Cerebellar cortex (tissue), 1 donor: ENCODE measurements around the gene HPN.
"Not testable (repeated sequence)": the region's sequence is repeated elsewhere in the genome, so short reads cannot be mapped to it uniquely, and the experiment has no call there.

Experiments
- DNase-seq: peaks from one replicate; pipeline ENCODE4 v3.0.0-alpha.2; 2015; ENCODE audit warnings: low spot score

Gene HPN

DNA sequence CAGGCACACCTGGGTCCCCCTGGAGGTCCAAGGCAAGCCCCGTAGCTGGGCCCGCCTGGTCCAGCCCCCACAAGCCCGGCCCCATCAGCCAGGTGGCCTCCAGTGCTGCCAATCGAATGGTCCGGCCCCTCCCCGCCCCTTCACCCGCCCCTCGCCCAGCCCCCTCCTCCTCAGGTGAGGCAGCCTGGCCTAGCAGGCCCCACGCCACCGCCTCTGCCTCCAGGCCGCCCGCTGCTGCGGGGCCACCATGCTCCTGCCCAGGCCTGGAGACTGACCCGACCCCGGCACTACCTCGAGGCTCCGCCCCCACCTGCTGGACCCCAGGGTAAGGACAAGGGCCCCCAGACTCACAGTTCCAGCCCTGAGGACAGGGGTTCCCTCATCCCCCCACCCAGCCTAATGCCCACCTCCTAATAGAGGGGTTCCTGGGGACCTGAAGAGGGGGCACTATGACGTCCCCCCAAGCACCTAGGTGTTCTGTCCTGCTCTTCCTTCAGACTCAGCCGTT is at the start of gene HPN:
Gene HPN, plus strand, starts transcription at position 174 of the 508 bp plus-strand sequence. CDS start 786 bp downstream, outside the sequence.
- DNase-seq = no peak

DNA sequence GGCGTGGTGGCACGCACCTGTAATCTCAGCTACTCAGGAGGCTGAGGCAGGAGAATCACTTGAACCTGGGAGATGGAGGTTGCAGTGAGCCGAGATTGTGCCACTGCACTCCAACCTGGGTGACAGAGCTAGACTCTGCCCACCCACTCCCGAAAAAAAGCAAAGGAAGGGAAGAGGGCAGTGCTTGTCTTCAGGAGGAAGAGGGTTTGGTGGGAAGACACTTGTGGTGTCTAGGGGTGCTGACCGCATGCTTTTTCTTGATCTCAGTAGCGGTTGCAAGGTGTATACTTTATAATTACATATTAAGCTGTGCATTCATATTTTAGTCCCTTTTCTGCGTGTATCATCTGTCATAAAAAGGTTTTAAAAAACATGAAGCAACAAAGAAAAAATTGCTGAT is 48.9 kb upstream of the HPN start:
- DNase-seq = not testable (repeated sequence)

DNA sequence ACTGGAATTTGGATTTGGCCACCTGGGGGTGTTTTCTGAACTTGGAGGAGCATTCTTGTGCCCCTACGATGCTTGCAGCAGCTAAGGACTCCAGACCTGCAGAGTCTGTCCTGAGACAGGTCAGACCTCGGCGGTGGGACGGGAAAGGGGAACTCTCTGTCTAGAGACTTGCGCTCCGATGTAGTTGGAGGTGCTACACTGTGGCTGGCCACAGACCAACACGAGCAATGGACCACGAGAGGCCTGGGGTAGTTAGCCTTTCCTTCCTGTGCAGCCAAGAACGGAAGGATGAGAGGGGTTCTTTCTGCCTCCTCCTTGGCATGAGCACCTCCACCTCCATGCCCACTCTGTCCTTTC is 47.3 kb upstream of the HPN start:
- DNase-seq = no peak

DNA sequence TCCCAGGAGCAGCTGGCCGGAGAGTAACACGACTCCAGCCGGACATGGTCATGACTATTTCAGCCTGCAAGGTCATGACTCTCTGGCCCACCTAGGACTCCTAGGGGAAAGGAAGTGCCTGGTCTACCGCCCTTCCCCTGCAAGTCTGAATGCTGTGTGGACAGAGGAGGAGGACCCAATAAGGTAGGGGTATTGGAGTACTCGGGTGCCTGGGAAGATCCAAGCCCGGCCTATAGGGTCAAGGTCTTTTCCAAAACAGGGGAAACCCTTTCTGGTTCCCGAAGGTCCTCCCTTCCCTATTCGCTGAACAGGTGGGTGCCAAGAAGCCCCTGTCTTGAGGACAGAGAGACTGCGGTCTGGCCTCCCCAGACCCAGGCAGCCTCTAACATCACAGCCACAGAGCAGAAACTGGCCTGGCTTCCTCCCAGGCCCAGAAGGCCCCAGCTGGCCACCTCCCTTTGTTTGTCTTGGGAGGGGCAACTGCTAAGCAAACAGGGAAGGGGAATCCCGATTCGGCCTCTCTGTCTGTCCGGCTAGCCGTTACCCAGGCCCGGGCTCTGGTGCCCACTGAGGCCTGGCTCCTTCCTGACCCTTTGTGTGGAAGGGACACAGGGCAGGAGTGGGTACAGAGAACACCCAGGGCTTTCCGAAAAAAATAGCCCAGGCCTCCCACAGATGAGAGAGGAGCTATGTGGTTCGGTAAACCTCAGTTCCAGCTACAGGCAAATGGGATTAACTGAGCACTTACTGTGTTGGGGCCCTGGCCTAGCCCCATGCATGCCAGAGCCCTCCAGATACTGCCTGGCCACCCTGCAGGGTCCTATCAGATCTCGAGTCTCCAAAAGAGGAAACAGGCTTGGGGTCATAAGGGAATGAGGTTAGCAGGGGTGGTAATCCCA is 46.6 kb upstream of the HPN start:
- DNase-seq = no peak

DNA sequence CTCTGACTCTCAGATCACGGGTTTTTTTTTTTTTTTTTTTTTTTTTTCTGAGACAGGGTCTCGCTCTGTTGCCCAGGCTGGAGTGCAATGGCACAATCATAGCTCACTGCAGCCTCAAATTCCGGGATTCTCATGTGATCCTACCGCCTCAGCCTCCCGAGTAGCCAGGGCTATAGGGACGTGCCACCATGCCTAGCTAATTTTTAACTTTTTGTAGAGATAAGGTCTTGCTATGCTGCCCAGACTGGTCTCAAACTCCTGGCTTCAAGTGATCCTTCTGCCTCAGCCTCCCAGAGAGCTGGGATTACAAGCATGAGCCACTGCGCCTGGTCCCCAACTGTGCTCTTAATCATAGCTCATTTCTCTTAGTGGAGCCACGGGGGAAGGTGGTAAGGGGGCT is 46.0 kb upstream of the HPN start:
- no peak for DNase-seq

DNA sequence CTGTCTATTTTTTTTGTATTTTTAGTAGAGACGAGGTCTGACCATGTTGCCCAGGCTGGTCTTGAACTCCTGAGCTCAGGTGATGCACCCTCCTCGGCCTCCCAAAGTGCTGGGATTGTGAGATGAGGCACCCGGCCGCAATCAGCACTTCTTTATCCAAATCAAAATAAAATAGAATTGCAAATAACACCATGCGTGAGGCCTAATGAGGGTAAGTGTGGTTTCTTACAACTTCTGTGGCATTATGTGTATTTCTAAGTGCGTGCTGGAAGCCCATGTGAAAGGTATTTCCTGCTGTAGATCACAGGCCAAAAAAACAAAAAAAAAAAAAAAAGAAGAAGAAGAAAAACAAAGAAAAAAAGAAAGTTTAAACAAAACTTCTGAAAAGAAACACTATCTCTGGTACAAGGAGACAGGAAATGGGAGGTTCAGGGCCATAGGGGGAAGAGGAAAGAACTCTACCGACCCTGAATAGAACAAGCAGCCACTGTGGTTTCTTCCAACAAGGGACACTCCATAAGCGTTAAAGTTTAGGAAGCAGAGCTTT is 44.4 kb upstream of the HPN start:
- DNase-seq = no peak

DNA sequence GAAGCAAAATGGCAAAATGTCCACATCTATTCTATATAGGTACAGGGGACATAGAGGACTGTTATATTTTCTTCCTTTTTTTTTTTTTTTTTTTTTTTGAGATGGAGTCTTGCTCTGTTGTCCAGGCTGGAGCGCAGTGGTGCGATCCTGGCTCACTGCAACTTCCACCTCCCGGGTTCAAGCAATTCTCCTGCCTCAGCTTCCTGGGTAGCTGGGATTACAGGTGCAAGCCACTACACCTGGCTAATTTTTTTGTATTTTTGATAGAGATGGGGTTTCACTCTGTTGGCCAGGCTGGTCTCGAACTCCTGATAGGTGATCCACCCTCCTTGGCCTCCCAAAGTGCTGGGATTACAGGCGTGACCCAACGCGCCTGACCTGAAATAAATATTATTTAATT is 43.3 kb upstream of the HPN start:
- not testable (repeated sequence) for DNase-seq

DNA sequence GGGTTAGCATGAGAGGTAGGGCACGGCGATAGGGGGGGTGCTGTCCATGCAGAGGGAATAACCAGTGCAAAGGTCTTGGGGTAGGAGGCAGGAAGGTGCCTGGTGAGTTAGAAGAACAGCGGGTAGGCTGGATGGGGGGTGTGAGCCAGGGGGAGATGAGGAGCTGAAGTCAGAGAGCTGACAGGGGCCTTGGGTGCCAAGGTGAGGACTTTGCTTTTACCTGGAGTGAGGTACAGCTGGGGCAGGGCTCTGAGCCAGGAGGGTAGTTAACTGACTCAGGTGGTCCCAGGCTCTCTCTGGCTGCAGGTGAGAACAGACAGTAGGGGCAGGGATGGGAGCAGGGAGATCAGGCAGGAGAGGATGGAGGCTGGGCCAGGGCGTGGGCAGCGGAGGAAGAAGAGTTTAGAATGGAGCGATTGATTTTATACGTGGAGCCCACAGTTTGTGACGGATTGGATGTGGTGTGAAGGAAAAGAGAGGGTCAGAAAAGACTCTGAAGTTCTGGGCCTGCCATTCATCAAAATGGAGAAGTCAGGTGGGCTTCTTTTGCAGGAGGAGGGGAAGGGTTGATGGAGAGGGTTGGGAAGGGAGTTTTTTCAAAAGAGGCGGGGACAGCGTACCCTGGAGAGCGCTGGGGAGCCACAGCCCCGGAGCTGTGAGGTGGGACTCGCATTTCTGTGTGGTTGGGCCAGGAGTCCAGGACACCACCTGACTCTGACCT is 42.6 kb upstream of the HPN start:
- no peak for DNase-seq

DNA sequence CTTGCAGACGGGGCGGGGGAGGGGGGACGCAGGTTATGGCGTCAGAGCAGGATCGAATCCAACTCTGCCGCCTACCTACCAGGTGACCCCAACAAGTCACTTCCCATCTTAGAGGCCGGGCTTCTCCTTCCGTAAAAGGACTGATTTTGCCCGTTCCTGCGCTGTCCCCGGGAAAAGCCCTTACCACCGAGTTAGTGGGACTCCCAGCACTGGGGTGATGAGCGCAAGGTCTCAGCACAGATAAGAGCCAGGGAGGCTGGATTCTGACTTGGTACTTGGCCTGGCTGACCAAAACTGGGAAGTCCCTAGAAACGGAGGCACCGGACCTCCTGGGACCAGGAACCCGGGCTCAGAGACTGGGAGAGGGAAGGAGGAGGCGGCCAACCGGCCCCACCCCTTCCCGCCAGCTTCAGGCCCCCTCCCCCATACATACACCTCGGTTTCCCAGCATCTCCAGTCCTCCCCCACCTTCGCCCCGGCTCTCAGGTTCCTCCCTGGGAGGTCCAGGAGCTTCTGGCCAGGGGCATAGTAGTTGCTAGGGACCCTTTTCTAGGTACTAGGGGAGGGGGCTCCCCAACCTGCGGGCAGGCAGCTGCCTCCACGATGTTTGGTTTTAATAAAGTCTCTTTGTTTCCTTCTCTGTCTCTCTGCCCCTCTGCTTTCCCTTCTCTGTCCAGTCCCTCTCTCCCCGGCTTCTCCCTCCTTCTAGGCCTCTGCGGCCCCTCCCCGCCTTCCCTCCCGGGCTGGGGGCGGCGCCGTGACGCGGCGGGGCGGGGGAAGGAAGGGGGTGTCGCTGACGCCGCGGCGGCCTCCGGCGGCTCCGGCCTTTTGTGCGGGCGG is 41.8 kb upstream of the HPN start, which contains the start of gene GRAMD1A:
Gene GRAMD1A, plus strand, starts transcription at position 826 of the 840 bp plus-strand sequence. CDS start 156 bp downstream, outside the sequence.
- DNase-seq = peak; percentile 87

DNA sequence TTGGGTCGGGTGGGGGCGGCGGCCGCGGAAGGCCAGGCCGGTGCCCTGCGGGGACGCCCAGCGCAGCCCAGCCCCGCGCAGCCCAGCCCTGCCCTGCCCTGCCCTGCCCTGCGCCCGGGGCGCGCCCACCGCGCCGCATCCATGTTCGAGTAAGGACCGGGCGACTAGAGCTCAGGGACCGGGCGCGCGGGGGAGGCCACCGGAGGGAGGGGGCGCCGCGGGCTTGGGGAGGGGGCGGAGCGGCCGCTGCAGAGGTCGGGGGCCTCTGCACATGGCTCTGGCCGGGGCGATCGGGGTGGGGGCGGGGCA is 41.2 kb upstream of the HPN start:
- no peak for DNase-seq

DNA sequence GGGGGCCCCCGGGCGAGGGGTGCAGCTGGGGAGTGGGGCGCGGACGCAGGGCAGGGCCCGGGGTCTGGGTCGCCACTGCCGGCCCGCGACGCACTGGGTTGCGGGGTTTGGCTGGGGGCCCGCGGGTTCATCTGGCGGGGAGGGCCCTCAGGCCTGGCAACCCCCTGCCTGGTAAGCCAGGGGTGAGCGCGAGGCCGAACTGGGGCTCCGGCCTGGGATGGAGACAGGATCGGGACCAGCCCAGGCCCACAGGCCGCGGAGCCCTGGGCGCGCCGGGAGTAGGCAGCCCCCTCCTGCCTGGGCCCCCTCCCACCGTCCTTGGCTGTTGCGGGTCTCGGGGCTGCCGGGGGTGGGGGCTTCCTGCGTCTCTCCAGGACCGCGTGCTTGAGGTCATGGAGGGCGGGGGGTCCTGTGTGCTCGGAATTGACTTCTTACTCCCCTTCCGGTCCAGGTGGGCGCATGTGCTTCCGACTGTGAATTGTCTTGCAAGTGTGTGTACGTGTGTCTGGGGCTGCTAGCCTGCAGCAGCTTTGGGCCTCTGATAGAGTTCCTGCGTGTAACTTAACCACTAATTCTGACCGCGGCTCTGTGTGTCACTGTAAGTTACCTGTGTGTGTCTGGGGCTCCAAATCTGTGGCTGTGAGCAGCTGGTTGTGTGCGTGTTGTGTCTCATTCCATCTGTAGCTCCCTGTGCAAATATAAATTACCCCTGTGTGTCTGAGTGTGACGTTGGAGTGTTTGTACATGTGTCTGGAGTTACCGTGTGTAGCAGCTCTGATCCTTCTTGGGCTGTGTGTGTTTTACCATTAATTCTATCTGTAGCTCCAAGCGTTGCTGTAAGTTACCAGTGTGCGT is 40.6 kb upstream of the HPN start:
- peak; percentile 49 for DNase-seq

DNA sequence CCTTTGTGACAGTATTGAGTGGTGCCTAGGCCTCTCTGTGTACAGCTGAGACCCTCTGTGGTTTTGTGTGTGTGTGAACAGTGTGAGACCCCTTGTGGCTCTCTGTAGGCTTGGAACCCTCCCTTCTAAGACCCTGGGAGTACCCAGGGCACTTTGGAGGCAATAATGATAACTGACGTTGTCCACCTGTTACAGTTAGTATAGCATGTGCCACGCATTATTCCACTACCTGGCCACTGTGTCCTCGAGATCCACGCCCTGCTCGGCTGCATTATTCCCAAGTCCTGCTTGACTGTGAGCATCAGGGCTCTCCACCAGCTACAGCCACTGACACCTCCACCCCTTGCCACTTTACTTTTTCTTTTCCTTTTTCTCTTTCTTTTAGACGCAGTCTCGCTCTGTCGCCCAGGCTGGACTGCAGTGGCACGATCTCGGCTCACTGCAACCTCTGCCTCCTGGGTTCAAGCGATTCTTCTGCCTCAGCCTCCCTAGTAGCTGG is 39.4 kb upstream of the HPN start:
- DNase-seq = no peak

DNA sequence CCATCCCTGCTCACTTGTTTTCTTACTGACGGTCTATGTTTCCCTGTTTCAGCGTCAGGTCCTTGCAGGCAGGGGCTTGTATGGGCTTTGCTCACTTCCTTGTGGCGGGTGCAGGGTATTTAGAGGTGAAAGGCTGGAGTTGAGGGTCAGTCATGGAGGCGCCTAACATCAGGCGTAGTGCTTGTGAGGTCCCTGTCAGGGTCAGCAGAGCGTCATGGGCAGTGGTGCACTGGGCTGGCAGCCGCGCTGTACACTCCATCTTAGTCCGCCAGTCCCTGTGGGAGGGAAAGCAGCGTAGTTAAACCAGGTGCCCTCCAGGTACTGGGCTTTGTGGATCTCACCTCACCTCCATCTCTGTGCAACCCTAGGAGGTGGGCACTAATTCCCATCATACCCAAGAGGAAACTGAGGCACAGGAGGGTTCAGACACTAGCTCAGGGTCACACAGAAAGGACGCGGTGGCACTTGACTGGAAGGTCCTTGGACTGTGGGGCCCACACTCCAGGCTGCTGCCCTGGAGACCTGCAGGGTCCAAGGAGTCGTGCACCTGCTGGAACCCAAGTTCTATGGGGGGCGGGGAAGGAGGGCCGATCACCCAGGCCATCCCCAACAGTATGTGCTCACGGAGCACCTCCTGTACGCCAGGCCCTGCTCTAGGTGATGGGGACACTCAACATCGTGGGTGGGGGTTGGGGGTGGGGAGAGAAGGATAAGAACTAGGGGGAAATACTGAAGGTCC is 36.8 kb upstream of the HPN start:
- DNase-seq = no peak

DNA sequence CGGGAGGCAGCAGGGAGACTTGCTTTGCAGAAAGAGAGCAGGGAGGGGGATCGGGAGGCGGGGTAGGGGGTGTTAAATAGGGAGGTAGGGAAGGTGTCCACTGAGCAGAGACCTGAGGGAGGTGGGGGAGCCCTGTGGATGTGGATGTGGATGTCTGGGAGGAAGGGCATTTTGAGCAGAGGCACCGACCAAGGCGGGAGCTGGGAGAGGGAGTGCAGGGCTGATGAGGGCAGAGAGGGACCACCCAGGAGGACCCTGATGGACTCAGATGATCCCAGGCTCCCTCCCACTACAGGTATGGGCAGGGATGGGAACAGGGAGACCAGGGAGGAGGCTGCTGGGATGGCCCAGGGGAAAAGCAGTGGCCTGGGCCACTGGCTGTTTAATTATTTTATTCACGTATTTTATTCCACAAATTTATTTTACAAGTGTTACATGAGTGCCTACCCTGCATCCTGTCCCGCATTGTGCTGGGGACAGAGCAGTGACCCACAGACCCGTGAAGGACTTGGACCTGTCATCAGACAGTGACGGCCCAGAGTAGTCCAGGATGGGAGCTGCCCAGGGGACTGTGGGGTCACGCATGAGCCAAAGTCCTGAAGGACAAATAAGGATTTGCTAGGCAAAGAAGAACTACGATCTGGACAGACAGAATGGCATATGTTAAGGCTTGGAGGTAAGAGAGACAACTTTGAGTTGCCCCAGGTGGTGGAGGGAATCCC is 36.1 kb upstream of the HPN start:
- no peak for DNase-seq

DNA sequence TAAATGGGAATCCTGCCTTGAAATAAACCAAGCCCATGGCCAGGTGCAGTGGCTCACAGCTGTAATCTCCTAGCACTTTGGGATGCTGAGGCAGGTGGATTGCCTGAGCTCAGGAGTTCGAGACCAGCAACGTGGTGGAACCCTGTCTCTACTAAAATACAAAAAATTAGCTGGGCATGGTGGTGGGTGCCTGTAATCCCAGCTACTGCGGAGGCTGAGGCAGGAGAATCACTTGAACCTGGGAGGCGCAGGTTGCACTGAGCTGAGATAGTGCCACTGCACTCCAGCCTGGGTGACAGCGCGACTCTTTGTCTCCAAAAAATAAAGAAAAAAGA is 35.5 kb upstream of the HPN start:
- not testable (repeated sequence) for DNase-seq

DNA sequence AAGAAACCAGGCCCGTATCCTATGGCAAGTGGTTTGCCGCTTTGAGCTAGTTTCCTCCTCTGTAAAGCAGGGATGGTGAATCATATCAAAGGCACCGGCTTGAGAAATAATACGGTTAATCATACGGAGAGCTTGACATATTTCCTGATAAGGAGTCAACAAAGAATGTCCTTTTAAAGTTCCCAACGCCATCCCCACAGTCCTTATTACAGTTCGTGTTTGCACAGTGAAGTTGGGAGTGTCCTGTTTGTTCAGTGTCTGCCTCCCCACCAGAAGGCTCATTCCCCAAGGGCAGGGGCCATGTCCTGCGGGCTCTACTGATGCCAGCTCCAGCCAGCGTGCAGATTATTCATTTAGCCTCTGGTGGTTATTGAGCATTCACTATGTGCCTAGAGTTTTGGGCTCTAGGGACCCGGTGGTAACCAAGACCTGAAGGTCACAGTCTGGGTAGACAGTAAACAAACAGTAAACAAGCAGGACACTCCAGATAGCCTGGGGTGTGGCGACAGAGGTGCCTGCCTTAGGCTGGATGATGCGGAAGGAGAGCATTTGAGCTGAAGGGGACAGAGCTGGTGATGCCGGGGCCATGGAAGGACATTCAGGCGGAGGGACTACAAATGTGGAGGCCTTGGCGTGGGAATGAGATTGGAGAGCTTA is 35.1 kb upstream of the HPN start:
- DNase-seq = no peak

DNA sequence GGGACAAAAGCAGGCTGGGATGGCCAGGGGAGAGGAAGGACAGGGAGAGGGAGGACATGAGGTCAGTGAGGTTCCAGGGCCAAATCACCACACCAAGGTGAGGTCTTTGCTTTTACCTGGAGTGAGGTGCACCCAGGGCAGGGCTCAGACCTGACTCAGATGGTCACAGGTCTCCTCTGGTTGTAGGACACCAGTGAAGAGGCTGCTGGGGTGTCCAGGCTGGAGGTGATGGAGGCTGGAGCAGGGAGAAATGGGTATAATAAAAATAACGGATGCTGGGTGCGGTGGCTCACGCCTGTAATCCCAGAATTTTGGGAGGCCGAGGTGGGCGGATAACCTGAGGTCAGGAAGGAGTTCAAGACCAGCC is 34.5 kb upstream of the HPN start:
- DNase-seq = no peak

DNA sequence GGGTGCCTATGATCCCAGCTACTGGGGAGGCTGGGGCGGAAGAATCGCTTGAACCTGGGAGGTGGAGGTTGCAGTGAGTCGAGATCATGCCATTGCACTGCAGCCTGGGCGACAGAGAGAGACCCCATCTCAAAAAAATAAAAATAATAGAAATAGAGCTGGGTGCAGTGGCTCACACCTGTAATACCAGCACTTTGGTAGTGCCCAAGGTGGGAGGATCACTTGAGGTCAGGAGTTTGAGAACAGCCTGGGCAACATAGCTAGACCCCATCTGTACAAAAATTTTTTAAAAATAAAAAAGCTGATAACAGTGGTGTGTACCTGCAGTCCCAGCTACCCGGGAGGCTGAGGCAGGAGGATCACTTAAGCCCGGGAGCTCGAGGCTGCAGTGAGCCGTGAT is 34.1 kb upstream of the HPN start:
- DNase-seq = not testable (repeated sequence)

DNA sequence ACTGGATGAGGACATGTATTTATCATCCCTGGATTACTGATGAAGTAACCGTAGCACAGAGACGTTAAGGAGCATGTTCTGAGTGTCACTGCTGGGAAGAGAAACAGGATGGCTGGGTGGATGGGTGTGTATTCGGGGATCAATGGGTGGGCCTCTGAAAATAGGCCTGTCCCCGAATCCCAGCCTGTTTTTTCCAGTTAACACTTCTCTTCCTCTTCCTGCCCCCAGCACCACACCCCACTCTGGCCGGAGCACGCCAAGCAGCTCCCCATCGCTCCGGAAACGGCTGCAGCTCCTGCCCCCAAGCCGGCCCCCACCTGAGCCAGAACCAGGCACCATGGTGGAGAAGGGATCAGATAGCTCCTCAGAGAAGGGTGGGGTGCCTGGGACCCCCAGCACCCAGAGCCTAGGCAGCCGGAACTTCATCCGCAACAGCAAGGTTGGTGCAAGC is 32.6 kb upstream of the HPN start:
- no peak for DNase-seq
